Stimulated activated memory B cell treated with anti-CD40 and anti-IgM and Interleukin-4, amounts not matched to agents 10 μg/mL and 1 μg/mL and 100 μg/mL, for 72 hours (primary cell): Measurements from ENCODE around the gene SLC4A2.
A peak's percentile ranks its signal among the peaks of the same experiment; 100 is the strongest.
"Not testable (repeated sequence)": the region's sequence is repeated elsewhere in the genome, so short reads cannot be mapped to it uniquely, and the experiment has no call there.

Source experiments
- ATAC-seq: fragments of 150-1000 bp; cut with Tn5 transposase; 2 replicates; pipeline ENCODE4 v1.10.0; 2021
- H3K27ac Mint-ChIP-seq: one replicate; pipeline ENCODE4 v1.8.0; 2022; ENCODE audit warnings: mild to moderate bottlenecking, mixed read lengths
- H3K27me3 Mint-ChIP-seq: one replicate; pipeline ENCODE4 v1.8.0; 2022; ENCODE audit warnings: mixed read lengths
- H3K36me3 Mint-ChIP-seq: one replicate; pipeline ENCODE4 v1.8.0; 2022; ENCODE audit warnings: mixed read lengths
- H3K4me1 Mint-ChIP-seq: one replicate; pipeline ENCODE4 v1.8.0; 2022; ENCODE audit warnings: mixed read lengths
- H3K4me3 Mint-ChIP-seq: one replicate; pipeline ENCODE4 v1.8.0; 2022; ENCODE audit warnings: mild to moderate bottlenecking, moderate library complexity, mixed read lengths
- H3K9me3 Mint-ChIP-seq: one replicate; pipeline ENCODE4 v1.8.0; 2022; ENCODE audit warnings: mixed read lengths

Gene SLC4A2

GRCh38 chr7:151033864-151034249, 25.5 kb upstream of the SLC4A2 start:
- H3K27me3 Mint-ChIP-seq = no peaks in the 10 kb centered on the region
- no peak for ATAC-seq
- peaks cover 25% of the 10 kb centered on the region for H3K36me3 Mint-ChIP-seq
- H3K27ac Mint-ChIP-seq = no peak overlapping the region
- H3K4me3 Mint-ChIP-seq = no peak overlapping the region
- peaks cover 13% of the 10 kb centered on the region for H3K4me1 Mint-ChIP-seq
- H3K9me3 Mint-ChIP-seq = no peaks in the 10 kb centered on the region

- Mint-ChIP-seq H3K27me3 (no peaks in the 10 kb centered on the region), H3K36me3 (peaks cover 25% of the 10 kb centered on the region), H3K9me3 (no peaks in the 10 kb centered on the region), H3K4me1 (peaks cover 14% of the 10 kb centered on the region), H3K4me3 (no peak overlapping the region), H3K27ac (no peak overlapping the region)
- no peak for ATAC-seq
Measured at GRCh38 chr7:151034312-151035025, 24.9 kb upstream of the SLC4A2 start.

GRCh38 chr7:151035026-151035717, 24.2 kb upstream of the SLC4A2 start:
- no peak for ATAC-seq
- Mint-ChIP-seq H3K4me3 (no peak overlapping the region), H3K4me1 (peaks cover 15% of the 10 kb centered on the region), H3K27me3 (no peaks in the 10 kb centered on the region), H3K9me3 (no peaks in the 10 kb centered on the region), H3K36me3 (peaks cover 25% of the 10 kb centered on the region), H3K27ac (no peak overlapping the region)

GRCh38 chr7:151035902-151036301, 23.5 kb upstream of the SLC4A2 start:
- peaks cover 17% of the 10 kb centered on the region for H3K4me1 Mint-ChIP-seq
- no peak for ATAC-seq
- H3K36me3 Mint-ChIP-seq = peaks cover 25% of the 10 kb centered on the region
- no peak overlapping the region for H3K27ac Mint-ChIP-seq
- H3K27me3 Mint-ChIP-seq = no peaks in the 10 kb centered on the region
- H3K9me3 Mint-ChIP-seq = no peaks in the 10 kb centered on the region
- no peak overlapping the region for H3K4me3 Mint-ChIP-seq

- peak overlapping the region; percentile 69 for H3K27ac Mint-ChIP-seq
- peaks cover 17% of the 10 kb centered on the region for H3K4me1 Mint-ChIP-seq
- H3K4me3 Mint-ChIP-seq = no peak overlapping the region
- peaks cover 27% of the 10 kb centered on the region for H3K36me3 Mint-ChIP-seq
- H3K27me3 Mint-ChIP-seq = no peaks in the 10 kb centered on the region
- peak; percentile 86 for ATAC-seq
- H3K9me3 Mint-ChIP-seq = no peaks in the 10 kb centered on the region
Measured at GRCh38 chr7:151038951-151039849, 20.2 kb upstream of the SLC4A2 start.

GRCh38 chr7:151039850-151040548, 19.4 kb upstream of the SLC4A2 start:
- Mint-ChIP-seq H3K36me3 (peaks cover 27% of the 10 kb centered on the region), H3K4me3 (no peak overlapping the region), H3K9me3 (no peaks in the 10 kb centered on the region), H3K27ac (peak overlapping the region; percentile 69), H3K4me1 (peaks cover 17% of the 10 kb centered on the region), H3K27me3 (no peaks in the 10 kb centered on the region)
- no peak for ATAC-seq

- Mint-ChIP-seq H3K4me3 (no peak overlapping the region), H3K27ac (no peak overlapping the region), H3K9me3 (no peaks in the 10 kb centered on the region), H3K36me3 (peaks cover 24% of the 10 kb centered on the region), H3K4me1 (peaks cover 17% of the 10 kb centered on the region), H3K27me3 (no peaks in the 10 kb centered on the region)
- ATAC-seq = no peak
Measured at GRCh38 chr7:151040616-151041375, 18.6 kb upstream of the SLC4A2 start.

- peaks cover 13% of the 10 kb centered on the region for H3K36me3 Mint-ChIP-seq
- H3K27me3 Mint-ChIP-seq, H3K4me3 Mint-ChIP-seq, H3K9me3 Mint-ChIP-seq, H3K27ac Mint-ChIP-seq, ATAC-seq: not testable (repeated sequence)
- H3K4me1 Mint-ChIP-seq = peaks cover 18% of the 10 kb centered on the region
Measured at GRCh38 chr7:151043449-151043848, 15.9 kb upstream of the SLC4A2 start.

GRCh38 chr7:151043959-151044358, 15.4 kb upstream of the SLC4A2 start:
- no peak overlapping the region for H3K27ac Mint-ChIP-seq
- H3K4me1 Mint-ChIP-seq = peaks cover 19% of the 10 kb centered on the region
- H3K4me3 Mint-ChIP-seq = no peak overlapping the region
- no peak for ATAC-seq
- H3K36me3 Mint-ChIP-seq = peaks cover 13% of the 10 kb centered on the region
- no peaks in the 10 kb centered on the region for H3K27me3 Mint-ChIP-seq
- H3K9me3 Mint-ChIP-seq = no peaks in the 10 kb centered on the region

GRCh38 chr7:151045262-151045661, 14.1 kb upstream of the SLC4A2 start:
- H3K4me1 Mint-ChIP-seq = peaks cover 6% of the 10 kb centered on the region
- H3K4me3 Mint-ChIP-seq = no peak overlapping the region
- H3K36me3 Mint-ChIP-seq = peaks cover 13% of the 10 kb centered on the region
- peaks cover 7% of the 10 kb centered on the region for H3K27me3 Mint-ChIP-seq
- no peak for ATAC-seq
- no peak overlapping the region for H3K27ac Mint-ChIP-seq
- H3K9me3 Mint-ChIP-seq = no peaks in the 10 kb centered on the region

- H3K36me3 Mint-ChIP-seq = peaks cover 13% of the 10 kb centered on the region
- no peaks in the 10 kb centered on the region for H3K9me3 Mint-ChIP-seq
- peaks cover 5% of the 10 kb centered on the region for H3K4me1 Mint-ChIP-seq
- ATAC-seq = no peak
- peaks cover 11% of the 10 kb centered on the region for H3K27me3 Mint-ChIP-seq
- H3K27ac Mint-ChIP-seq = no peak overlapping the region
- no peak overlapping the region for H3K4me3 Mint-ChIP-seq
Measured at GRCh38 chr7:151045967-151046366, 13.4 kb upstream of the SLC4A2 start.

GRCh38 chr7:151046603-151047573, 12.5 kb upstream of the SLC4A2 start:
- Mint-ChIP-seq H3K9me3 (no peaks in the 10 kb centered on the region), H3K4me1 (peaks cover 10% of the 10 kb centered on the region), H3K4me3 (no peak overlapping the region), H3K36me3 (peaks cover 8% of the 10 kb centered on the region), H3K27ac (no peak overlapping the region), H3K27me3 (peaks cover 15% of the 10 kb centered on the region)
- no peak for ATAC-seq

GRCh38 chr7:151047976-151048815, 11.2 kb upstream of the SLC4A2 start, which contains the start of gene ASIC3:
TSS of gene ASIC3 (plus strand) at chr7:151048531. CDS start at chr7:151048886, 355 bp downstream.
- H3K36me3 Mint-ChIP-seq = peaks cover 15% of the 10 kb centered on the region
- no peak within 1 kb of the TSS for H3K4me3 Mint-ChIP-seq
- no peak for ATAC-seq
- no peaks in the 10 kb centered on the region for H3K9me3 Mint-ChIP-seq
- H3K27ac Mint-ChIP-seq = no peak within 1 kb of the TSS
- peaks cover 10% of the 10 kb centered on the region for H3K4me1 Mint-ChIP-seq
- peaks cover 27% of the 10 kb centered on the region for H3K27me3 Mint-ChIP-seq
